Measurements from ENCODE around the gene TNS3. TPM values are rescaled to one million over a fixed set of nuclear protein-coding genes. Genes with fewer than 3 reads are reported as not detected.
A peak's percentile ranks its signal among the peaks of the same experiment; 100 is the strongest.

Gene TNS3
- total and polyA plus RNA-seq, 2 of the 13 experiments (the other 11 are each of a cell fraction or from before 2014, with no cell fraction given), result 52.9 to 55.7 TPM

- no peak for TF ChIP-seq ZNF644 (CRISPR knock-in tag; IDR thresholded peaks at IDR 0.05; ENCODE audit: low read depth)
- TF ChIP-seq SP5 (CRISPR knock-in tag; IDR thresholded peaks at IDR 0.05; ENCODE audit: borderline replicate concordance, low read depth), result peak; percentile 64
- TF ChIP-seq FOXO1 (CRISPR knock-in tag; IDR thresholded peaks at IDR 0.05), result peak; percentile 57; the same call in 1 of the 2 replicates
- TF ChIP-seq ZNF780A (CRISPR knock-in tag; IDR thresholded peaks at IDR 0.05), result no peak
- TF ChIP-seq NFYB (CRISPR knock-in tag; IDR thresholded peaks at IDR 0.05), result no peak; the same call in 1 of the 2 replicates
- TF ChIP-seq FUBP1 (CRISPR knock-in tag; IDR thresholded peaks at IDR 0.05; ENCODE audit: borderline replicate concordance), result no peak
- TF ChIP-seq ZNF431 (CRISPR knock-in tag; IDR thresholded peaks at IDR 0.05; ENCODE audit: borderline replicate concordance, low read depth), result no peak
- no peak for TF ChIP-seq TOE1 (CRISPR knock-in tag; IDR thresholded peaks at IDR 0.05)
- TF ChIP-seq ZMYM2 (CRISPR knock-in tag; IDR thresholded peaks at IDR 0.05), result no peak
- TF ChIP-seq, protein P1, sequence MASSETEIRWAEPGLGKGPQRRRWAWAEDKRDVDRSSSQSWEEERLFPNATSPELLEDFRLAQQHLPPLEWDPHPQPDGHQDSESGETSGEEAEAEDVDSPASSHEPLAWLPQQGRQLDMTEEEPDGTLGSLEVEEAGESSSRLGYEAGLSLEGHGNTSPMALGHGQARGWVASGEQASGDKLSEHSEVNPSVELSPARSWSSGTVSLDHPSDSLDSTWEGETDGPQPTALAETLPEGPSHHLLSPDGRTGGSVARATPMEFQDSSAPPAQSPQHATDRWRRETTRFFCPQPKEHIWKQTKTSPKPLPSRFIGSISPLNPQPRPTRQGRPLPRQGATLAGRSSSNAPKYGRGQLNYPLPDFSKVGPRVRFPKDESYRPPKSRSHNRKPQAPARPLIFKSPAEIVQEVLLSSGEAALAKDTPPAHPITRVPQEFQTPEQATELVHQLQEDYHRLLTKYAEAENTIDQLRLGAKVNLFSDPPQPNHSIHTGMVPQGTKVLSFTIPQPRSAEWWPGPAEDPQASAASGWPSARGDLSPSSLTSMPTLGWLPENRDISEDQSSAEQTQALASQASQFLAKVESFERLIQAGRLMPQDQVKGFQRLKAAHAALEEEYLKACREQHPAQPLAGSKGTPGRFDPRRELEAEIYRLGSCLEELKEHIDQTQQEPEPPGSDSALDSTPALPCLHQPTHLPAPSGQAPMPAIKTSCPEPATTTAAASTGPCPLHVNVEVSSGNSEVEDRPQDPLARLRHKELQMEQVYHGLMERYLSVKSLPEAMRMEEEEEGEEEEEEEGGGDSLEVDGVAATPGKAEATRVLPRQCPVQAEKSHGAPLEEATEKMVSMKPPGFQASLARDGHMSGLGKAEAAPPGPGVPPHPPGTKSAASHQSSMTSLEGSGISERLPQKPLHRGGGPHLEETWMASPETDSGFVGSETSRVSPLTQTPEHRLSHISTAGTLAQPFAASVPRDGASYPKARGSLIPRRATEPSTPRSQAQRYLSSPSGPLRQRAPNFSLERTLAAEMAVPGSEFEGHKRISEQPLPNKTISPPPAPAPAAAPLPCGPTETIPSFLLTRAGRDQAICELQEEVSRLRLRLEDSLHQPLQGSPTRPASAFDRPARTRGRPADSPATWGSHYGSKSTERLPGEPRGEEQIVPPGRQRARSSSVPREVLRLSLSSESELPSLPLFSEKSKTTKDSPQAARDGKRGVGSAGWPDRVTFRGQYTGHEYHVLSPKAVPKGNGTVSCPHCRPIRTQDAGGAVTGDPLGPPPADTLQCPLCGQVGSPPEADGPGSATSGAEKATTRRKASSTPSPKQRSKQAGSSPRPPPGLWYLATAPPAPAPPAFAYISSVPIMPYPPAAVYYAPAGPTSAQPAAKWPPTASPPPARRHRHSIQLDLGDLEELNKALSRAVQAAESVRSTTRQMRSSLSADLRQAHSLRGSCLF (CRISPR knock-in tag; IDR thresholded peaks at IDR 0.05; ENCODE audit: borderline replicate concordance), result no peak
- TF ChIP-seq PRDM10 (CRISPR knock-in tag; IDR thresholded peaks at IDR 0.05; ENCODE audit: low read depth), result no peak
- TF ChIP-seq HNF4G (IDR thresholded peaks at IDR 0.05; ENCODE audit: borderline replicate concordance, low read depth, low read length), result no peak
- TF ChIP-seq HNF4G (CRISPR knock-in tag; IDR thresholded peaks at IDR 0.05; ENCODE audit: borderline replicate concordance, low read depth), result no peak
- TF ChIP-seq, protein P2, sequence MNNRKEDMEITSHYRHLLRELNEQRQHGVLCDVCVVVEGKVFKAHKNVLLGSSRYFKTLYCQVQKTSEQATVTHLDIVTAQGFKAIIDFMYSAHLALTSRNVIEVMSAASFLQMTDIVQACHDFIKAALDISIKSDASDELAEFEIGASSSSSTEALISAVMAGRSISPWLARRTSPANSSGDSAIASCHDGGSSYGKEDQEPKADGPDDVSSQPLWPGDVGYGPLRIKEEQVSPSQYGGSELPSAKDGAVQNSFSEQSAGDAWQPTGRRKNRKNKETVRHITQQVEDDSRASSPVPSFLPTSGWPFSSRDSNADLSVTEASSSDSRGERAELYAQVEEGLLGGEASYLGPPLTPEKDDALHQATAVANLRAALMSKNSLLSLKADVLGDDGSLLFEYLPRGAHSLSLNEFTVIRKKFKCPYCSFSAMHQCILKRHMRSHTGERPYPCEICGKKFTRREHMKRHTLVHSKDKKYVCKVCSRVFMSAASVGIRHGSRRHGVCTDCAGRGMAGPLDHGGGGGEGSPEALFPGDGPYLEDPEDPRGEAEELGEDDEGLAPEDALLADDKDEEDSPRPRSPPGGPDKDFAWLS (CRISPR knock-in tag; IDR thresholded peaks at IDR 0.05; ENCODE audit: borderline replicate concordance), result no peak
- no peak for TF ChIP-seq ATM (IDR thresholded peaks at IDR 0.05; ENCODE audit: borderline replicate concordance)
- no peak for TF ChIP-seq ZNF839 (CRISPR knock-in tag; IDR thresholded peaks at IDR 0.05; ENCODE audit: borderline replicate concordance)
- TF ChIP-seq MTF2 (CRISPR knock-in tag; IDR thresholded peaks at IDR 0.05; ENCODE audit: borderline replicate concordance), result no peak
Measured at GRCh38 chr7:47538846-47539311, 43.0 kb downstream of the TNS3 start (continued).

Measured in HepG2 (cell line).